CD4-positive, alpha-beta T cell (primary cell): ENCODE data around the gene FYB1. TPM values are rescaled to one million over a fixed set of nuclear protein-coding genes. Genes with fewer than 3 reads are reported as not detected.
"Not testable (repeated sequence)": the region's sequence is repeated elsewhere in the genome, so short reads cannot be mapped to it uniquely, and the experiment has no call there.

ENCODE experiments used
- ATAC-seq: fragments of 200-7000 bp; cut with Tn5 transposase; one replicate; pipeline ENCODE4 v1.10.0; 2022; ENCODE audit warnings: mild to moderate bottlenecking; ENCODE audit not compliant: poor library complexity
- CTCF ChIA-PET: fragments of 350-600 bp; sonication (Branson Sonifier 250); formaldehyde crosslinking; loops from one replicate; lab custom pipeline; 2021; ENCODE audit warnings: antibody characterized with exemption, inconsistent platforms; lab: Charles Lee
- POLR2A ChIA-PET: fragments of 350-600 bp; sonication (Branson Sonifier 250); formaldehyde crosslinking; loops from one replicate; lab custom pipeline; 2021; ENCODE audit warnings: antibody characterized with exemption, inconsistent platforms; lab: Charles Lee
- DNase-seq, 14 experiments: peaks; one replicate each; pipeline ENCODE4 v3.0.0-alpha.2; 2013 to 2020; ENCODE audit warnings: mixed read lengths in 2 of 14
- H3K27ac ChIP-seq, 2 donors: one replicate each; pipeline versions ENCODE4 v1.5.1 to v1.7.0; 2013; ENCODE audit warnings: low read length in 2 of 2, low read depth in 1 of 2, mild to moderate bottlenecking in 1 of 2
- H3K27me3 ChIP-seq, 2 experiments: 1 replicate in 1 of 2; 2 replicates in 1 of 2; pipeline versions ENCODE4 v1.6.1 to v1.7.0; 2013; ENCODE audit warnings: low read length in 2 of 2, control low read depth in 1 of 2, mild to moderate bottlenecking in 1 of 2, moderate library complexity in 1 of 2; ENCODE audit not compliant: insufficient read depth in 2 of 2, control insufficient read depth in 1 of 2
- H3K36me3 ChIP-seq: one replicate; pipeline ENCODE4 v1.6.1; 2013; ENCODE audit warnings: low read length, control low read depth; ENCODE audit not compliant: insufficient read depth
- H3K4me1 ChIP-seq: one replicate; pipeline ENCODE4 v1.6.1; 2013; ENCODE audit warnings: low read length, control low read depth; ENCODE audit not compliant: insufficient read depth
- H3K4me3 ChIP-seq: one replicate; pipeline ENCODE4 v1.5.1; 2013; ENCODE audit warnings: mild to moderate bottlenecking, low read length, moderate library complexity
- H3K9me3 ChIP-seq, 2 experiments: 1 replicate in 1 of 2; 2 replicates in 1 of 2; pipeline versions ENCODE4 v1.6.1 to v1.7.0; 2013; ENCODE audit warnings: low read length in 2 of 2, mild to moderate bottlenecking in 2 of 2, control low read depth in 1 of 2, moderate library complexity in 1 of 2; ENCODE audit not compliant: control insufficient read depth in 1 of 2, insufficient read depth in 1 of 2
- H3K27ac Mint-ChIP-seq: one replicate; pipeline ENCODE4 v1.8.0; 2020; ENCODE audit warnings: mixed read lengths
- H3K27me3 Mint-ChIP-seq: one replicate; pipeline ENCODE4 v1.8.0; 2021; ENCODE audit warnings: mixed read lengths
- H3K36me3 Mint-ChIP-seq: one replicate; pipeline ENCODE4 v1.8.0; 2021; ENCODE audit warnings: low read depth, mixed read lengths
- H3K4me1 Mint-ChIP-seq: one replicate; pipeline ENCODE4 v1.8.0; 2021; ENCODE audit warnings: low read depth, mixed read lengths
- H3K4me3 Mint-ChIP-seq: one replicate; pipeline ENCODE4 v1.8.0; 2020; ENCODE audit warnings: mild to moderate bottlenecking, mixed read lengths
- H3K9me3 Mint-ChIP-seq: one replicate; pipeline ENCODE4 v1.8.0; 2020; ENCODE audit warnings: mixed read lengths
- CTCF ChIP-seq: fragments of 200-600 bp; IDR thresholded peaks from one replicate; pipeline ENCODE4 v1.8.0; 2022; ENCODE audit warnings: antibody characterized with exemption, mild to moderate bottlenecking
- intact Hi-C, 2 experiments: fragments of 100-400 bp; cut with DNase I in 1 of 2; cut with micrococcal nuclease in 1 of 2; formaldehyde crosslinking; loops; one replicate each; pipeline versions ENCODE4 v1.15.1 to v1.9.0; 2023 to 2025; cut with DNase I, micrococcal nuclease
- total RNA-seq, 174 experiments: library from RNA in 2 of 174; stranded (reverse) in 2 of 174; gene quantifications; one replicate each; pipeline ENCODE4 v1.2.3 and lab custom pipeline; 2021 to 2026

FYB1 gene
- total RNA-seq, 2 experiments from 2014 or later, result 478 to 497 TPM

- Histone ChIP-seq H3K27me3 (no peaks in the 10 kb centered on the region), H3K36me3 (no peaks in the 10 kb centered on the region), H3K4me3 (no peak overlapping the region), H3K4me1 (peaks cover 5% of the 10 kb centered on the region), H3K9me3 (no peaks in the 10 kb centered on the region), H3K27ac (no peak overlapping the region)
- no peak for DNase-seq
- Mint-ChIP-seq H3K27ac (no peak overlapping the region), H3K27me3 (no peaks in the 10 kb centered on the region), H3K9me3 (peaks cover 9% of the 10 kb centered on the region), H3K4me1 (peaks cover 5% of the 10 kb centered on the region), H3K36me3 (no peaks in the 10 kb centered on the region), H3K4me3 (no peak overlapping the region)
- no peak for TF ChIP-seq CTCF
- no peak for ATAC-seq
- ChIA-PET CTCF (no interaction called here), POLR2A (no interaction called here)
- intact Hi-C loops, result no loop called here
These were observed 17.4 kb upstream of the FYB1 start for GRCh38 chr5:39236718-39237117.

DNA sequence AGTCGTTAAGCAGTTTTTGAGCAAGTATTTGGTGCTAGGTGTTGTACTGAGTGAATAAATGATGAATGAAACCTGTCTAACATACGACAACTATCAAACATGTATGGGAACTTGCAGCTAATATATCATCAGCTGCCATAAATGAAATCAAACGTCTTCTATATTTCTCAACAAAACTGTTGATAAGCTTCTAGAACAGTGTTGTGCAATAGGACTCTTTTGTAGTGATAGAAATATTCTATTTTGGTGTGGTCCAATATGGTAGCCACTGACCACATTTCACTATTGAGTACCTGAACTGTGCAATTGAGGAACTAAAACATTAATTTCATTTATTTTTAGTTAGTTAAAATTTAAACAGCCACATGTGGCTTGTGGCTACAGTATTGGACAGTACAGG is 16.3 kb upstream of the FYB1 start:
- intact Hi-C loops, result no loop called here
- CTCF ChIA-PET, result interaction anchor here (1.3 kb wide), 1 partner anchor 16 kb away, joined by 3 read pairs; no protein-coding TSS in a partner anchor
- no peak overlapping the region for H3K27ac Mint-ChIP-seq

DNA sequence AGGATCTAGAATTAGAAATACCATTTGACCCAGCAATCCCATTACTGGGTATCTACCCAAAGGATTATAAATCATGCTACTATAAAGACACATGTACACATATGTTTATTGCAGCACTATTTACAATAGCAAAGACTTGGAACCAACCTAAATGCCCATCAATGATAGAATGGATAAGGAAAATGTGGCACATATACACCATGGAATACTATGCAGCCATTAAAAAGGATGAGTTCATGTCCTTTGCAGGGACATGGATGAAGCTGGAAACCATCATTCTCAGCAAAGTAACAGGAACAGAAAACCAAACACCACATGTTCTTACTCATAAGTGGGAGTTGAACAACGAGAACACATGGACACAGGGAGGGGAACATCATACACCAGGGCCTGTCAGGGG is 15.1 kb upstream of the FYB1 start:
- POLR2A ChIA-PET, H3K27me3 ChIP-seq, ATAC-seq, intact Hi-C loops, H3K27ac ChIP-seq, H3K4me1 ChIP-seq, H3K27me3 Mint-ChIP-seq, H3K36me3 Mint-ChIP-seq, H3K4me3 Mint-ChIP-seq, H3K4me3 ChIP-seq, DNase-seq, H3K9me3 ChIP-seq, H3K9me3 Mint-ChIP-seq, H3K36me3 ChIP-seq, H3K27ac Mint-ChIP-seq: not testable (repeated sequence)
- H3K4me1 Mint-ChIP-seq, result peaks cover 11% of the 10 kb centered on the region
- CTCF ChIA-PET, result interaction anchor here (1.0 to 1.7 kb wide), 3 partner anchors 17 to 49 kb away, joined by 3 to 6 read pairs (median 3); no protein-coding TSS in a partner anchor

More for the DNA sequence above, 16.3 kb upstream of the FYB1 start:
- Histone ChIP-seq H3K27me3 (no peaks in the 10 kb centered on the region), H3K9me3 (no peaks in the 10 kb centered on the region), H3K36me3 (no peaks in the 10 kb centered on the region), H3K4me1 (peaks cover 9% of the 10 kb centered on the region), H3K27ac (no peak overlapping the region), H3K4me3 (no peak overlapping the region)
- no peaks in the 10 kb centered on the region for H3K27me3 Mint-ChIP-seq
- TF ChIP-seq CTCF, result no peak
- peaks cover 6% of the 10 kb centered on the region for H3K9me3 Mint-ChIP-seq
- H3K4me1 Mint-ChIP-seq, result peaks cover 11% of the 10 kb centered on the region
- POLR2A ChIA-PET, result no interaction called here
- no peaks in the 10 kb centered on the region for H3K36me3 Mint-ChIP-seq
- ATAC-seq (no peak), DNase-seq (no peak)
- no peak overlapping the region for H3K4me3 Mint-ChIP-seq

DNA sequence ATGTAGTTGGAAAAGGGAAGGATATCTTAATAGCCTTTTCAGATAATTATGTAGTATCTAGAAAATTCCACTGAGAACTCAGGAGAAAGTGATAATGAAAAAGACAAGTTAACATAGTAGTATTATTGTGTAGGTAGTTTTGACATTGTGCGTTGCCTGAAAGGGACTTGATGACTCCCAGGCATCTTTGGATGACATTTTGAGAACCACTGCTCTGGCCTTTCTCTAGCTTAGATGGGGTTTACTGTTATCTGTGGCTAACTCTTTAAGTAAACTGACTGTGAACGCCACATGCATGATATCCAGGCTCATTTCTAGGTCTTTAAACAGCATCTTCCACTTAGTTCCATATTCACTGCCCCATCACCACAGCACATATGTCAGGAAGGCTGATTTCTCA is 14.4 kb upstream of the FYB1 start:
- TF ChIP-seq CTCF, result no peak
- Histone ChIP-seq H3K27ac (no peak overlapping the region), H3K36me3 (no peaks in the 10 kb centered on the region), H3K27me3 (no peaks in the 10 kb centered on the region), H3K4me3 (no peak overlapping the region), H3K4me1 (peaks cover 9% of the 10 kb centered on the region), H3K9me3 (no peaks in the 10 kb centered on the region)
- ChIA-PET POLR2A (no interaction called here), CTCF (interaction anchor here (1.0 to 1.7 kb wide), 3 partner anchors 16 to 50 kb away, joined by 3 to 6 read pairs (median 3); no protein-coding TSS in a partner anchor)
- DNase-seq (no peak), ATAC-seq (no peak)
- intact Hi-C loops, result no loop called here
- Mint-ChIP-seq H3K27me3 (no peaks in the 10 kb centered on the region), H3K36me3 (no peaks in the 10 kb centered on the region), H3K27ac (no peak overlapping the region), H3K9me3 (no peaks in the 10 kb centered on the region), H3K4me3 (no peak overlapping the region), H3K4me1 (peaks cover 11% of the 10 kb centered on the region)
